Measurements from ENCODE around the gene MYBPC3. TPM values are rescaled to one million over a fixed set of nuclear protein-coding genes. Genes with fewer than 3 reads are reported as not detected.
"Not testable (repeated sequence)": the region's sequence is repeated elsewhere in the genome, so short reads cannot be mapped to it uniquely, and the experiment has no call there.

The MYBPC3 gene
- total RNA-seq, 1 donor from 2014 or later: 0.06 TPM

DNA sequence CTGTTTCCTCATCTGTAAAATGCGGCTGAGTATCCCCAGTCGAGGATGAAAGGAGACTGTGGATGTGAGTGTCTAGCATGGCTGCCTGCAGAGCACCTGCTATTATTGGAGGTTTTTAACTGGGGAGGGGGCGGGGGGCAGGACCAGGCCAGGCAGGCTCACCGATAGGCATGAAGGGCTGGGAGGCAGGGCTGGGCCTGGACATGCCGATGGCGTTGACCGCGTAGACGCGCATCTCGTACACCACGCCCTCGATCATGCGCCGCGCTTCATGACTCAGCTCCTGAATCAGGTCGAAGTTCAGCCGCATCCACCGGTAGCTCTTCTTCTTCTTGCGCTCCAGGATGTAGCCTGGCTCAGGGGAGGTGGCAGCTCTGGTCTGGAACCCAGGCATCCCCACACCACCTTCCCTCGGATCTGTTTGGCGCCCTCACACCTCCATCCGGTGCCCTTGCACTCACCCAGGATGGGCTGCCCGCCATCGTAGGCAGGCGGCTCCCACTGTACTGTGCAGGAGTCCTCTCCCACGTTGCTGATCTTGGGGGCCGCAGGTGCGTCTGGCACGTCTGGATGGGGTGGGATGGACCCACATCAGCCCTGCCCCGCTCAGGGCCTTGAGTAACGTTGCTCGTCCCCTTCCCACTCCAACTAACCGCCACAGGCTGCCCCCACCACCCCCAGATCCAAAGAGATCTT is 15.1 kb downstream of the MYBPC3 start:
- Mint-ChIP-seq H3K27ac (no peak overlapping the region), H3K9me3 (no peaks in the 10 kb centered on the region), H3K36me3 (no peaks in the 10 kb centered on the region), H3K27me3 (ENCODE audit: insufficient read depth, low read depth) (peaks cover 6% of the 10 kb centered on the region), H3K4me3 (no peak overlapping the region), H3K4me1 (peaks cover 15% of the 10 kb centered on the region)
- H3K79me2 ChIP-seq (ENCODE audit: low read depth): no peaks in the 10 kb centered on the region
- no peaks in the 10 kb centered on the region for H3F3A ChIP-seq (ENCODE audit: low read depth)
- H3K27me3 ChIP-seq: no peaks in the 10 kb centered on the region
- no peak overlapping the region for H3K27ac ChIP-seq
- no peak overlapping the region for H3K4me2 ChIP-seq
- TF ChIP-seq EZH2 (IDR thresholded peaks at IDR 0.05) (no peak), EZH2phosphoT487 (IDR thresholded peaks at IDR 0.05) (no peak)
- TF ChIP-seq, protein P1, sequence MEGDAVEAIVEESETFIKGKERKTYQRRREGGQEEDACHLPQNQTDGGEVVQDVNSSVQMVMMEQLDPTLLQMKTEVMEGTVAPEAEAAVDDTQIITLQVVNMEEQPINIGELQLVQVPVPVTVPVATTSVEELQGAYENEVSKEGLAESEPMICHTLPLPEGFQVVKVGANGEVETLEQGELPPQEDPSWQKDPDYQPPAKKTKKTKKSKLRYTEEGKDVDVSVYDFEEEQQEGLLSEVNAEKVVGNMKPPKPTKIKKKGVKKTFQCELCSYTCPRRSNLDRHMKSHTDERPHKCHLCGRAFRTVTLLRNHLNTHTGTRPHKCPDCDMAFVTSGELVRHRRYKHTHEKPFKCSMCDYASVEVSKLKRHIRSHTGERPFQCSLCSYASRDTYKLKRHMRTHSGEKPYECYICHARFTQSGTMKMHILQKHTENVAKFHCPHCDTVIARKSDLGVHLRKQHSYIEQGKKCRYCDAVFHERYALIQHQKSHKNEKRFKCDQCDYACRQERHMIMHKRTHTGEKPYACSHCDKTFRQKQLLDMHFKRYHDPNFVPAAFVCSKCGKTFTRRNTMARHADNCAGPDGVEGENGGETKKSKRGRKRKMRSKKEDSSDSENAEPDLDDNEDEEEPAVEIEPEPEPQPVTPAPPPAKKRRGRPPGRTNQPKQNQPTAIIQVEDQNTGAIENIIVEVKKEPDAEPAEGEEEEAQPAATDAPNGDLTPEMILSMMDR (IDR thresholded peaks at IDR 0.05): no peak
- peak; percentile 8 for DNase-seq (ENCODE audit: low spot score)
- H3K9ac ChIP-seq: no peak overlapping the region
- no peaks in the 10 kb centered on the region for H3K4me1 ChIP-seq
- no peaks in the 10 kb centered on the region for H3K9me3 ChIP-seq (ENCODE audit: low read depth)
- no peaks in the 10 kb centered on the region for H4K20me1 ChIP-seq (ENCODE audit: low read depth)
- no peaks in the 10 kb centered on the region for H3K36me3 ChIP-seq
- H2AFZ ChIP-seq (replicated peaks): no peak overlapping the region
- no peak overlapping the region for H3K4me3 ChIP-seq

DNA sequence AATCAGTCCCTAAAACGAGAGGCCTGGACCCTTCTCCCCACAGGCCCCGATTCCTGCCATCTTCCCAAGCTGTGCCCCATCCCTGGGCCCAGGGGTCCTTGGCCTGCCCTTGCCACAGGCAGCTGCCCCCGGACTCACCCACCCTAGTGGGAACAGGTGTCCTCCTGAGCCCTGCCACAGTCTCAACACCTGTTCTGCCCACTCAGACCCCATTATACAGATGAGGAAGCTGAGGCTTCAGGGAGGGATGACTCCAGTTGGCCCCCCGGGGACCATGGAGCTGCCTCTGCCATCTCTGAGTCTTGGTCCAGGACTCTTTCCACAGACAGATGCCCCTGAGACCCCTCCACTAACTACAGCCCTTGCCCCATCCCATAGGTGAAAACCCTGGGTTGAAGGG is 15.9 kb downstream of the MYBPC3 start:
- Mint-ChIP-seq H3K36me3 (no peaks in the 10 kb centered on the region), H3K9me3 (no peaks in the 10 kb centered on the region), H3K27ac (no peak overlapping the region), H3K4me3 (no peak overlapping the region), H3K4me1 (peaks cover 12% of the 10 kb centered on the region), H3K27me3 (ENCODE audit: insufficient read depth, low read depth) (peaks cover 6% of the 10 kb centered on the region)
- H3K79me2 ChIP-seq (ENCODE audit: low read depth): no peaks in the 10 kb centered on the region
- H3K27me3 ChIP-seq: no peaks in the 10 kb centered on the region
- TF ChIP-seq, protein P1 (IDR thresholded peaks at IDR 0.05): no peak
- TF ChIP-seq EZH2phosphoT487 (IDR thresholded peaks at IDR 0.05) (no peak), EZH2 (IDR thresholded peaks at IDR 0.05) (no peak)
- peak; percentile 0 for DNase-seq (ENCODE audit: low spot score)
- H3K4me1 ChIP-seq: no peaks in the 10 kb centered on the region
- no peak overlapping the region for H2AFZ ChIP-seq (replicated peaks)
- H3K27ac ChIP-seq: no peak overlapping the region
- no peaks in the 10 kb centered on the region for H3K36me3 ChIP-seq
- no peaks in the 10 kb centered on the region for H3K9me3 ChIP-seq (ENCODE audit: low read depth)
- H3K4me2 ChIP-seq: no peak overlapping the region
- no peaks in the 10 kb centered on the region for H3F3A ChIP-seq (ENCODE audit: low read depth)
- H3K4me3 ChIP-seq: no peak overlapping the region
- no peak overlapping the region for H3K9ac ChIP-seq
- H4K20me1 ChIP-seq (ENCODE audit: low read depth): no peaks in the 10 kb centered on the region

DNA sequence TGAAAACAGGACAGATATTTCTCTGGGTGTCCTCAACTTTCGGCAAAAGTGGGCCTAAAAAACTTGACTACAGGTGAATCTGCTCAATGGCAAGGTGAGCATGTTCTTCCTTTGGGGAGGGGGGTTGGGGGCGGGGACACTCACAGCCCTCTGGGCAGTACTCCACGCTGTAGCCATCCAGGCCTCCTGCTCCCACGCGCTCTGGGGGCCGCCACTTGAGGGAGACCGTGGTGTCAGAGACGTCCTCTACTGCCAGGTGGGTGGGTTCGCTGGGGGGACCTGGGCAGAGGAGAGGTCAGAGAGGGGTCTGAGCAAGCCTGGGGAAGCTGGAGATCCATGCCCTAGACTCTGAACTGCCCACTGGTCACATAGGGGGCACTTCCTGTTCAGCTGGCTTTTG is 16.8 kb downstream of the MYBPC3 start:
- Histone ChIP-seq H3K79me2 (ENCODE audit: low read depth) (no peaks in the 10 kb centered on the region), H3F3A (ENCODE audit: low read depth) (no peaks in the 10 kb centered on the region), H3K9ac (no peak overlapping the region), H3K27ac (no peak overlapping the region), H3K27me3 (no peaks in the 10 kb centered on the region), H3K9me3 (ENCODE audit: low read depth) (no peaks in the 10 kb centered on the region), H4K20me1 (ENCODE audit: low read depth) (no peaks in the 10 kb centered on the region), H3K4me3 (no peak overlapping the region), H3K36me3 (no peaks in the 10 kb centered on the region), H2AFZ (replicated peaks) (no peak overlapping the region), H3K4me2 (no peak overlapping the region), H3K4me1 (no peaks in the 10 kb centered on the region)
- TF ChIP-seq, protein P1 (IDR thresholded peaks at IDR 0.05): no peak
- no peak for TF ChIP-seq EZH2phosphoT487 (IDR thresholded peaks at IDR 0.05)
- no peak for TF ChIP-seq EZH2 (IDR thresholded peaks at IDR 0.05)
- Mint-ChIP-seq H3K27me3 (ENCODE audit: insufficient read depth, low read depth) (peaks cover 6% of the 10 kb centered on the region), H3K9me3 (no peaks in the 10 kb centered on the region), H3K4me1 (peaks cover 10% of the 10 kb centered on the region), H3K36me3 (no peaks in the 10 kb centered on the region), H3K27ac (no peak overlapping the region), H3K4me3 (no peak overlapping the region)
- DNase-seq (ENCODE audit: low spot score): peak; percentile 2

DNA sequence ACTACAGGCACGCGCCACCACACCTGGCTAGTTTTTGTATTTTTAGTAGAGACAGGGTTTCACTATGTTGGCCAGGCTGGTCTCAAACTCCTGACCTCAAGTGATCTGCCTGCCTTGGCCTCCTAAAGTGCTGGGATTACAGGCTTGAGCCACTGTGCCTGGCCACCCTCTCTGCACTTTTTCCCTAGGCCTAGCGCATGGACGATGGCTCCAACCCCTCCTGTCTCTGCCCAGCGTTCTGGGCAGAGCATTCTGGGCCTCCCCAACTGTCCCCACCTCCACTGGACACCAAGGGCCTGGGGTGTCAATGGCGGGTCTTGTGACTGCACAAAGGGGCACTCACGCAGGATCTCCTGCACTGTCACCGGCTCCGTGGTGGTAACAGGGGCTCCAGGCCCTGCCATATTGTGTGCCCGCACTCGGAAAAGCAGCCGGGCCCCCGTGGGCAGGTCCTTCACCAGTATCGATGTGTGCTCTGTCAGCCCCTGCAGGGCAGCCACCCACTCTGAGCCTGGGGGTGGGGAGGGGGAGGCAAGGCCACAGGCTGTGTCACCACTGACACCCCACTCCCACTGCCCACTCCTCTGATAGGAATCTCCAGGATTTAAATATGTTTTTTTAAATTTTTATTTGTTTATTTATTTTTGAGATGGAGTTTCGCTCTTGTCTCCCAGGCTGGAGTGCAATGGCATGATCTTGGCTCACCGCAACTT is 17.6 kb downstream of the MYBPC3 start:
- H3K9me3 ChIP-seq (ENCODE audit: low read depth); H3K4me2 ChIP-seq; H3K27ac Mint-ChIP-seq; H3K27me3 Mint-ChIP-seq (ENCODE audit: insufficient read depth, low read depth); H3K4me1 ChIP-seq; H3K9me3 Mint-ChIP-seq; H3K79me2 ChIP-seq (ENCODE audit: low read depth); H3K27ac ChIP-seq; H3K4me1 Mint-ChIP-seq; H3F3A ChIP-seq (ENCODE audit: low read depth); H3K4me3 ChIP-seq; H3K9ac ChIP-seq; H3K4me3 Mint-ChIP-seq; H3K27me3 ChIP-seq; H2AFZ ChIP-seq (replicated peaks); H3K36me3 Mint-ChIP-seq; H4K20me1 ChIP-seq (ENCODE audit: low read depth); H3K36me3 ChIP-seq: not testable (repeated sequence)
- DNase-seq (ENCODE audit: low spot score): peak; percentile 1
